ENCODE results near the gene ALG3.

Gene ALG3

GRCh38 chr3:184289426-184289938 is 40.7 kb upstream of the ALG3 start:
- DNase-seq (ENCODE audit: low read depth), result peak; percentile 63
- peak; percentile 69 for TF ChIP-seq CTCF (IDR thresholded peaks at IDR 0.05; ENCODE audit: low read length, missing control alignments)
- no peak overlapping the region for H3K4me3 ChIP-seq (replicated peaks; ENCODE audit: low read depth, low read length)

DNA sequence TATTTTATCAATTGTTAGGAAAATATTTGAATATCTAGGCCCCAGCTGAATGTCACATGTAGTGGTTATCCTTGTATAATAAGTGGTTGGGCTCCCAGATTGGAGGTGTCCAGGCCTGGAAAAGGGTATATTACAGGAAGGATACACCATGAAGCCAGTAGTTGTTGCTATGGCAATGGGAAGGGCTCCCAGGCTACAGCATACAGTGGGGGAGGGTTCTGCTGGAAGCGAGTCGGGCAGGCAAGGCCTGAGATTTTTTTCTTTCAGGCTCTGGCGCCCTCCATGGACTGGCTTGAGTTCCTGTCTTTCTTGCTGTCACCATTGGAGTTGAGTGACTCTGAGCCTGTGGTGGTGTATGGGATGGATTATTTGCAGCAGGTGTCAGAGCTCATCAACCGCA is 35.9 kb upstream of the ALG3 start:
- peak; percentile 61 for TF ChIP-seq CTCF (IDR thresholded peaks at IDR 0.05; ENCODE audit: low read length, missing control alignments)
- H3K4me3 ChIP-seq (replicated peaks; ENCODE audit: low read depth, low read length), result no peak overlapping the region
- peak; percentile 85 for DNase-seq (ENCODE audit: low read depth)

GRCh38 chr3:184283681-184284080 is 34.9 kb upstream of the ALG3 start:
- TF ChIP-seq CTCF (IDR thresholded peaks at IDR 0.05; ENCODE audit: low read length, missing control alignments), result no peak

DNA sequence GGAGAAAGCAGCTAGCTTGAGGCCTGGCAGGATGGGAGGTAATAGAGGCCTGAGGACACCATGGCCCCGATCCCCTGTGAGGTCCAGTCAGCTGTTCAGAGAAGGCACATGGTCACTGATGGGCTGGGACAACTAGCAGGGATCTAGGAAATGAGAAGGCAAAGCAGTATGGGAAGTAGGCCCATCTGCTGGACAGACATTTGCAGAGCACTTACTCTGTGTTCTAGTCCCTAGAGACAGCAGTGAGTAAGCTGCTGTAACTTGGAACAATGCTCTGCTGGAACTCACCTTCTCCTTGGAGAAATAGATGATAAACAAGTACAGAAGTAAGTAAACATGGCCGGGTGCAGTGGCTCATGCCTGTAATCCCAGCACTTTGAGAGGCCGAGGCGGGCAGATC is 34.2 kb upstream of the ALG3 start:
- no peak overlapping the region for H3K4me3 ChIP-seq (replicated peaks; ENCODE audit: low read depth, low read length)
- TF ChIP-seq CTCF (IDR thresholded peaks at IDR 0.05; ENCODE audit: low read length, missing control alignments), result no peak
- no peak for DNase-seq (ENCODE audit: low read depth)

More at GRCh38 chr3:184283681-184284080, 34.9 kb upstream of the ALG3 start:
- no peak for DNase-seq (ENCODE audit: low read depth)
- no peak overlapping the region for H3K4me3 ChIP-seq (replicated peaks; ENCODE audit: low read depth, low read length)

DNA sequence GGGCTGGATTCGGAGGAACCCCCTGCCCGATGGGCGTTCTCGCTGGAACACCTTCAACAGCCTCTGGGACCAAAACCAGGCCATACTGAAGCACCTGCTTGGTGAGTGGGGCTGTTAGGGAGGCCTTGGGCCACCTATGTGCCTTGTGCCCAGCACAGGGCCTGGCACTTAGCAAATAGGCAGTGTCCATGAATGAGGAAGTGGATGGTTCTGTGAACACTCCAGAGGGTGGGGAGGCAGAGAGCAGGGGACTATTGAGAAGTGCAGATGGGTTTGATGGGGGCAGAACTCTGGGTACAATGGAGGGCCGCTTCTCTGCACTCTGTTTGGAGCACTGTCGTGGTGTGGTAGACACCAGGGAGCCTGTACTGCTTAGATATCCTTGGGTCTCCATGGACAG is 28.6 kb upstream of the ALG3 start:
- H3K4me3 ChIP-seq (replicated peaks; ENCODE audit: low read depth, low read length), result no peak overlapping the region
- TF ChIP-seq CTCF (IDR thresholded peaks at IDR 0.05; ENCODE audit: low read length, missing control alignments), result no peak
- DNase-seq (ENCODE audit: low read depth), result no peak

DNA sequence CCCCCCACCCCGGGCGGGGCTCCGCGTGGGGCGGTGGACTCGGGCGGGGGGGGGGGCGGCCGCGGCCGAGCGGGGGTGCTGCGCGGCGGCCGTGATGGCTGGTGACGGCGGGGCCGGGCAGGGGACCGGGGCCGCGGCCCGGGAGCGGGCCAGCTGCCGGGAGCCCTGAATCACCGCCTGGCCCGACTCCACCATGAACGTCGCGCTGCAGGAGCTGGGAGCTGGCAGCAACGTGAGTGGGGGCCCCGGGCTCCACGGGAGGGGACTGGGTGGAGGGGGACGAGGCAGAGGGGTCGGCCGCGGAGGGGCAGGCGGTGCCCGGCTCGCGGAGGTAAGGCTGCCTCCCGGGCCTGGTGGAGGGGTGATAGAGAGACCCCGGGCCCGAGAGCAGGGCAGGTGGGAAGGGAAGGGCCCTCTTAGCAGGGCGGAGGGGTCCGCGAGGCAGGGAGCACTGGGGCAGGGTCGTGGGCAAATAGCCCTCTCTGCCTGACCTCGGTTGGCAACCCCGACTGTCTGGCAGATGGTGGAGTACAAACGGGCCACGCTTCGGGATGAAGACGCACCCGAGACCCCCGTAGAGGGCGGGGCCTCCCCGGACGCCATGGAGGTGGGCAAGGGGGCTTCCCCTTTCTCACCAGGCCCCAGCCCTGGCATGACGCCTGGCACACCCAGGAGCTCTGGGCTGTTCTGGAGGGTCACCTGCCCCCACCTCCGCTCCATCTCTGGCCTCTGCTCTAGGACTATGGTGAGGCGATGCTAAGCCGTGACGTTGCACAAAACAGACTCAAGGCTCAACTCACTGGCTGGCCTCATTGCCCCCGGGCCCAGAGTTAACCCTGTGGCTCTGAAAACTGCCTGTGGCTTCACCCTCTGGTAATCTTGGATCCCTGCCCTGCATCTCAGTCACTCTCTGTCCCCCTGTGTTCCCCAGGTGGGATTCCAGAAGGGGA is 27.5 kb upstream of the ALG3 start, which contains the start of gene ECE2:
ECE2 (plus strand) TSS at position 62 of the 950 bp plus-strand sequence; CDS start at position 194, 132 bp downstream.
- DNase-seq (ENCODE audit: low read depth), result no peak
- no peak within 1 kb of the TSS for H3K4me3 ChIP-seq (replicated peaks; ENCODE audit: low read depth, low read length)
- TF ChIP-seq CTCF (IDR thresholded peaks at IDR 0.05; ENCODE audit: low read length, missing control alignments), result no peak

Data from fibroblast of pulmonary artery (primary cell).